ENCODE measurements around the gene SIAH3. TPM values are rescaled to one million over a fixed set of nuclear protein-coding genes. Genes with fewer than 3 reads are reported as not detected.

Gene SIAH3
- total and polyA plus RNA-seq, 2 experiments from 2014 or later: 0.13 to 0.17 TPM

- DNase-seq (ENCODE audit: low spot score) (no peak), ATAC-seq (no peak)
- H3K4me3 Mint-ChIP-seq: no peak overlapping the region
- H3K36me3 Mint-ChIP-seq (ENCODE audit: low read depth): no peaks in the 10 kb centered on the region
- H3K27me3 ChIP-seq (ENCODE audit: insufficient read depth): no peaks in the 10 kb centered on the region
- TF ChIP-seq REST (IDR thresholded peaks at IDR 0.05; ENCODE audit: unreplicated experiment) (no peak), EZH2 (IDR thresholded peaks at IDR 0.05; ENCODE audit: low read depth, unreplicated experiment) (no peak), POLR2AphosphoS5 (IDR thresholded peaks at IDR 0.05; ENCODE audit: low read depth) (no peak), CREB1 (CRISPR knock-in tag; IDR thresholded peaks at IDR 0.05; ENCODE audit: low read depth) (no peak), EZH2phosphoT487 (IDR thresholded peaks at IDR 0.05; ENCODE audit: unreplicated experiment) (no peak)
- TF ChIP-seq, protein P1, sequence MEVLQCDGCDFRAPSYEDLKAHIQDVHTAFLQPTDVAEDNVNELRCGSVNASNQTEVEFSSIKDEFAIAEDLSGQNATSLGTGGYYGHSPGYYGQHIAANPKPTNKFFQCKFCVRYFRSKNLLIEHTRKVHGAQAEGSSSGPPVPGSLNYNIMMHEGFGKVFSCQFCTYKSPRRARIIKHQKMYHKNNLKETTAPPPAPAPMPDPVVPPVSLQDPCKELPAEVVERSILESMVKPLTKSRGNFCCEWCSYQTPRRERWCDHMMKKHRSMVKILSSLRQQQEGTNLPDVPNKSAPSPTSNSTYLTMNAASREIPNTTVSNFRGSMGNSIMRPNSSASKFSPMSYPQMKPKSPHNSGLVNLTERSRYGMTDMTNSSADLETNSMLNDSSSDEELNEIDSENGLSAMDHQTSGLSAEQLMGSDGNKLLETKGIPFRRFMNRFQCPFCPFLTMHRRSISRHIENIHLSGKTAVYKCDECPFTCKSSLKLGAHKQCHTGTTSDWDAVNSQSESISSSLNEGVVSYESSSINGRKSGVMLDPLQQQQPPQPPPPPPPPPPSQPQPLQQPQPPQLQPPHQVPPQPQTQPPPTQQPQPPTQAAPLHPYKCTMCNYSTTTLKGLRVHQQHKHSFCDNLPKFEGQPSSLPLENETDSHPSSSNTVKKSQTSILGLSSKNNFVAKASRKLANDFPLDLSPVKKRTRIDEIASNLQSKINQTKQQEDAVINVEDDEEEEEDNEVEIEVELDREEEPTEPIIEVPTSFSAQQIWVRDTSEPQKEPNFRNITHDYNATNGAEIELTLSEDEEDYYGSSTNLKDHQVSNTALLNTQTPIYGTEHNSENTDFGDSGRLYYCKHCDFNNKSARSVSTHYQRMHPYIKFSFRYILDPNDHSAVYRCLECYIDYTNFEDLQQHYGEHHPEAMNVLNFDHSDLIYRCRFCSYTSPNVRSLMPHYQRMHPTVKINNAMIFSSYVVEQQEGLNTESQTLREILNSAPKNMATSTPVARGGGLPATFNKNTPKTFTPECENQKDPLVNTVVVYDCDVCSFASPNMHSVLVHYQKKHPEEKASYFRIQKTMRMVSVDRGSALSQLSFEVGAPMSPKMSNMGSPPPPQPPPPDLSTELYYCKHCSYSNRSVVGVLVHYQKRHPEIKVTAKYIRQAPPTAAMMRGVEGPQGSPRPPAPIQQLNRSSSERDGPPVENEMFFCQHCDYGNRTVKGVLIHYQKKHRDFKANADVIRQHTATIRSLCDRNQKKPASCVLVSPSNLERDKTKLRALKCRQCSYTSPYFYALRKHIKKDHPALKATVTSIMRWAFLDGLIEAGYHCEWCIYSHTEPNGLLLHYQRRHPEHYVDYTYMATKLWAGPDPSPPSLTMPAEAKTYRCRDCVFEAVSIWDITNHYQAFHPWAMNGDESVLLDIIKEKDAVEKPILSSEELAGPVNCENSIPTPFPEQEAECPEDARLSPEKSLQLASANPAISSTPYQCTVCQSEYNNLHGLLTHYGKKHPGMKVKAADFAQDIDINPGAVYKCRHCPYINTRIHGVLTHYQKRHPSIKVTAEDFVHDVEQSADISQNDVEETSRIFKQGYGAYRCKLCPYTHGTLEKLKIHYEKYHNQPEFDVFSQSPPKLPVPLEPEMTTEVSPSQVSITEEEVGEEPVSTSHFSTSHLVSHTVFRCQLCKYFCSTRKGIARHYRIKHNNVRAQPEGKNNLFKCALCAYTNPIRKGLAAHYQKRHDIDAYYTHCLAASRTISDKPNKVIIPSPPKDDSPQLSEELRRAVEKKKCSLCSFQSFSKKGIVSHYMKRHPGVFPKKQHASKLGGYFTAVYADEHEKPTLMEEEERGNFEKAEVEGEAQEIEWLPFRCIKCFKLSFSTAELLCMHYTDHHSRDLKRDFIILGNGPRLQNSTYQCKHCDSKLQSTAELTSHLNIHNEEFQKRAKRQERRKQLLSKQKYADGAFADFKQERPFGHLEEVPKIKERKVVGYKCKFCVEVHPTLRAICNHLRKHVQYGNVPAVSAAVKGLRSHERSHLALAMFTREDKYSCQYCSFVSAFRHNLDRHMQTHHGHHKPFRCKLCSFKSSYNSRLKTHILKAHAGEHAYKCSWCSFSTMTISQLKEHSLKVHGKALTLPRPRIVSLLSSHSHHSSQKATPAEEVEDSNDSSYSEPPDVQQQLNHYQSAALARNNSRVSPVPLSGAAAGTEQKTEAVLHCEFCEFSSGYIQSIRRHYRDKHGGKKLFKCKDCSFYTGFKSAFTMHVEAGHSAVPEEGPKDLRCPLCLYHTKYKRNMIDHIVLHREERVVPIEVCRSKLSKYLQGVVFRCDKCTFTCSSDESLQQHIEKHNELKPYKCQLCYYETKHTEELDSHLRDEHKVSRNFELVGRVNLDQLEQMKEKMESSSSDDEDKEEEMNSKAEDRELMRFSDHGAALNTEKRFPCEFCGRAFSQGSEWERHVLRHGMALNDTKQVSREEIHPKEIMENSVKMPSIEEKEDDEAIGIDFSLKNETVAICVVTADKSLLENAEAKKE (CRISPR knock-in tag; IDR thresholded peaks at IDR 0.05): no peak
- H3K27me3 Mint-ChIP-seq (ENCODE audit: insufficient read depth, low read depth, poor library complexity): peaks cover 5% of the 10 kb centered on the region
- peaks cover 16% of the 10 kb centered on the region for H3K4me1 Mint-ChIP-seq
- no peaks in the 10 kb centered on the region for H3K4me1 ChIP-seq (ENCODE audit: insufficient read depth)
- peaks cover 5% of the 10 kb centered on the region; the same call in 1 of the 2 replicates for H3K9me2 ChIP-seq (ENCODE audit: insufficient read depth)
- H2AFZ ChIP-seq: no peak overlapping the region
- no peak overlapping the region for H3K4me2 ChIP-seq
- H3K36me3 ChIP-seq (ENCODE audit: insufficient read depth): no peaks in the 10 kb centered on the region
- H3K27ac ChIP-seq (ENCODE audit: low read depth): no peak overlapping the region
- no peaks in the 10 kb centered on the region for H3F3A ChIP-seq (replicated peaks; ENCODE audit: low read depth)
- no peak overlapping the region for H3K27ac Mint-ChIP-seq
- no peaks in the 10 kb centered on the region for H3K79me2 ChIP-seq (replicated peaks; ENCODE audit: insufficient read depth)
- no peaks in the 10 kb centered on the region for H3K9me3 Mint-ChIP-seq
- H4K20me1 ChIP-seq (replicated peaks; ENCODE audit: insufficient read depth): no peaks in the 10 kb centered on the region
- no peak overlapping the region for H3K4me3 ChIP-seq
Measured at GRCh38 chr13:45747071-45747470, 104.5 kb downstream of the SIAH3 start.

Measured in GM23338 (cell line).